SK-N-SH (cell line): Measurements from ENCODE around the gene MAPK8IP3.

Experiments
- CTCF ChIP-seq: fragments of 200-600 bp; sonication (generic); IDR thresholded peaks from 2 replicates; pipeline ENCODE4 v1.6.1; 2017; ENCODE audit warnings: antibody characterized with exemption, mild to moderate bottlenecking, moderate library complexity
- POLR2AphosphoS5 ChIP-seq: IDR thresholded peaks from 2 replicates; pipeline ENCODE4 v1.6.1; 2012; ENCODE audit warnings: low read depth, low read length
- REST ChIP-seq: IDR thresholded peaks from 2 replicates; pipeline ENCODE4 v1.6.1; 2012; ENCODE audit warnings: mild to moderate bottlenecking, low read depth, low read length, moderate library complexity
- RXRA ChIP-seq: IDR thresholded peaks from 2 replicates; pipeline ENCODE4 v1.4.0; 2012; ENCODE audit warnings: low read depth, mild to moderate bottlenecking, borderline replicate concordance
- TAF1 ChIP-seq: IDR thresholded peaks from 2 replicates; pipeline ENCODE4 v1.6.1; 2012; ENCODE audit warnings: low read depth, mild to moderate bottlenecking, low read length, moderate library complexity, borderline replicate concordance

GRCh38 chr16:1751946-1752345 is 46.0 kb downstream of the MAPK8IP3 start:
- no peak for TF ChIP-seq POLR2AphosphoS5
- TF ChIP-seq CTCF, result no peak
- no peak for TF ChIP-seq REST
- TF ChIP-seq RXRA, result no peak
- TF ChIP-seq TAF1, result no peak
